Measurements from ENCODE around the gene ZNF444.
"Not testable (repeated sequence)": the region's sequence is repeated elsewhere in the genome, so short reads cannot be mapped to it uniquely, and the experiment has no call there.

The ZNF444 gene

DNA sequence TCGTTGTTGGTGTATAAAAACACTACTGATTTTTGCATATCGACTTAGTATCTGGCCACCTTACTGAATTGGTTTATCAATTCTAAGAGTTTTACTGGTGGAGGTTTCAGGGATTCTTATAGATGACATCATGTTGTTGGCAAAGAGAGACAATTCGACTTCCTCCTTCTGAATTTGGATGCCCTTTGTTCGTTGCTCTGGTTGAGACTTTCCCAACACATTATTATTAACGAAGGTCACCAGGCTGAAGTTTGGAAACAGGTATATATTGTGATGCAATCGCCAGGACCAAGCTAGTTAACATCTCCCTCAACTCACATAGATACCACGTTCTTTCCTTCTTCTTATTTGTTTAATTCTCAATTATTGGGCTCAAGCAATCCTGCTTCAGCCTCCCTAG is 58.6 kb downstream of the ZNF444 start:
- Histone ChIP-seq H3K9ac (no peak overlapping the region), H3K9me3 (ENCODE audit: control insufficient read depth, low read length) (no peaks in the 10 kb centered on the region), H2AFZ (no peak overlapping the region), H3K4me2 (ENCODE audit: low read length) (no peak overlapping the region), H3K79me2 (no peaks in the 10 kb centered on the region), H3K27me3 (ENCODE audit: control insufficient read depth, insufficient read depth, low read length) (no peaks in the 10 kb centered on the region), H3K27ac (no peak overlapping the region), H3K4me3 (ENCODE audit: low read depth, low read length) (no peak overlapping the region), H3K4me1 (no peaks in the 10 kb centered on the region), H3K36me3 (ENCODE audit: control insufficient read depth, insufficient read depth, low read length) (no peaks in the 10 kb centered on the region)
- TF ChIP-seq, protein P1, sequence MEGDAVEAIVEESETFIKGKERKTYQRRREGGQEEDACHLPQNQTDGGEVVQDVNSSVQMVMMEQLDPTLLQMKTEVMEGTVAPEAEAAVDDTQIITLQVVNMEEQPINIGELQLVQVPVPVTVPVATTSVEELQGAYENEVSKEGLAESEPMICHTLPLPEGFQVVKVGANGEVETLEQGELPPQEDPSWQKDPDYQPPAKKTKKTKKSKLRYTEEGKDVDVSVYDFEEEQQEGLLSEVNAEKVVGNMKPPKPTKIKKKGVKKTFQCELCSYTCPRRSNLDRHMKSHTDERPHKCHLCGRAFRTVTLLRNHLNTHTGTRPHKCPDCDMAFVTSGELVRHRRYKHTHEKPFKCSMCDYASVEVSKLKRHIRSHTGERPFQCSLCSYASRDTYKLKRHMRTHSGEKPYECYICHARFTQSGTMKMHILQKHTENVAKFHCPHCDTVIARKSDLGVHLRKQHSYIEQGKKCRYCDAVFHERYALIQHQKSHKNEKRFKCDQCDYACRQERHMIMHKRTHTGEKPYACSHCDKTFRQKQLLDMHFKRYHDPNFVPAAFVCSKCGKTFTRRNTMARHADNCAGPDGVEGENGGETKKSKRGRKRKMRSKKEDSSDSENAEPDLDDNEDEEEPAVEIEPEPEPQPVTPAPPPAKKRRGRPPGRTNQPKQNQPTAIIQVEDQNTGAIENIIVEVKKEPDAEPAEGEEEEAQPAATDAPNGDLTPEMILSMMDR (IDR thresholded peaks at IDR 0.05), result no peak

DNA sequence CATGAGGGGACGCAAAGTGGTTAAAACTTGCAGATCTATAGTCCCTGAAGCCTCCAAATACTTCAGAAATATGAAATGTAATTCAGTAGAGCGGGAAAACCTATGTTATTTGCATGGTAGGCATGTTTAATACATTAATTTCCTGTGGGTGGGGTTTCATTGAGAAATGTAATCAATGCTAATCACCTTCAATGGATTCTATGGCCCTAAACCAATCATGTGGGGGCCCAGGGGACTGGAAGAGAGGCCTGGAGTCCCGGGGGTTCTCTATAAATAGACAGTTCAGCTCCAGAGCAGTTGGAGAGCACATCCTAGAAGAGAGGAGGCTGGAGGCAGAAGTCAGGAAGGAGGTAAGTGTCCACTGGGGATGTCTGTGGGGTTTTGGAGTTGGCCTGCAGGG is 60.9 kb downstream of the ZNF444 start, which contains the start of gene ZSCAN5C:
ZSCAN5C (plus strand) TSS at position 301 of the 400 bp plus-strand sequence. CDS start 3,641 bp downstream, outside the sequence.
- H3K4me1 ChIP-seq, result no peaks in the 10 kb centered on the region
- H3K4me2 ChIP-seq (ENCODE audit: low read length), result no peak within 1 kb of the TSS
- H3K27ac ChIP-seq, result no peak within 1 kb of the TSS
- H3K9me3 ChIP-seq (ENCODE audit: control insufficient read depth, low read length), result no peaks in the 10 kb centered on the region
- no peak within 1 kb of the TSS for H3K4me3 ChIP-seq (ENCODE audit: low read depth, low read length)
- no peak within 1 kb of the TSS for H2AFZ ChIP-seq
- TF ChIP-seq, protein P1 (IDR thresholded peaks at IDR 0.05), result no peak
- H3K36me3 ChIP-seq (ENCODE audit: control insufficient read depth, insufficient read depth, low read length), result no peaks in the 10 kb centered on the region
- H3K27me3 ChIP-seq (ENCODE audit: control insufficient read depth, insufficient read depth, low read length), result no peaks in the 10 kb centered on the region
- no peaks in the 10 kb centered on the region for H3K79me2 ChIP-seq
- H3K9ac ChIP-seq, result no peak within 1 kb of the TSS

DNA sequence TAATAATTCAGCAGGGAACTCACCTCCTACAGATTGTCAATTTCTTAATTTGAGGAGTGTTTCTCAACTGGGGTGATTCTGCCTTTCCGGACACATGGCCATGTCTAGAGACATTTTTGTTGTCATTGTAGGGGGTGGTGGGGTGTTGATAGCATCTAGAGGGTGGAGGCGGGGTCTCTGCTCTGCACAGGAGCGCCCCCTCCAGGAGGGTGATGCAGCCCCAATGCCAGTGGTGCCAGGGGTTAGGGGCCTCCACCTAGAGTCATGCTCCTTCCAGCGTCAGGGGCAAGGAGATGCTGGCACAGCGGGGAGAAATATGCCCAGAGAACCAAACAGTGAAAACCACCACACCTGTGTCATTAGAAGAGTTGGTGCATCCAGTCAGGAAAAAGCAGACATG is 66.5 kb downstream of the ZNF444 start:
- not testable (repeated sequence) for H3K27ac ChIP-seq; H3K4me2 ChIP-seq (ENCODE audit: low read length); H3K4me1 ChIP-seq; H3K79me2 ChIP-seq; H2AFZ ChIP-seq; H3K36me3 ChIP-seq (ENCODE audit: control insufficient read depth, insufficient read depth, low read length); H3K9me3 ChIP-seq (ENCODE audit: control insufficient read depth, low read length); H3K9ac ChIP-seq; H3K27me3 ChIP-seq (ENCODE audit: control insufficient read depth, insufficient read depth, low read length); H3K4me3 ChIP-seq (ENCODE audit: low read depth, low read length)

DNA sequence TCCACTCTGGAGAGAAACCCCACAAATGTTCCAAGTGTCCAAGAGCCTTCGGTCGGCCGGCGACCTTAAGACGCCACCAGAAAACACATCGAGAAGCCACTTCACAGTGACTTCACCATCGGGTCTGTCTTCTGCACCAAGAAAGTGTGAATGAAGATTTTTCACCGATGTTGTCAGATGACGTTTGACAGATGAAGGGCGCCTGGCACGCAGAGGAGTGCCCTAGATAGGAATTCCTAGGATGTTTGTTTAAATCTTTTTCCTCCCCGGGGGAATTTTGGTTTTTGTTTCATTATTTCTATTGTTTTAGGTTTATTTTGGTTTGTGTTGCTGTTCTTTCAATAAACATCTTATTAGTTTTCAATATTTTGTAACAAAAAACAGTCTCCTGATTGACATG is 68.0 kb downstream of the ZNF444 start:
- Histone ChIP-seq H3K4me2 (ENCODE audit: low read length) (no peak overlapping the region), H3K9me3 (ENCODE audit: control insufficient read depth, low read length) (no peaks in the 10 kb centered on the region), H3K79me2 (no peaks in the 10 kb centered on the region), H3K9ac (no peak overlapping the region), H3K27me3 (ENCODE audit: control insufficient read depth, insufficient read depth, low read length) (no peaks in the 10 kb centered on the region), H2AFZ (no peak overlapping the region), H3K4me1 (no peaks in the 10 kb centered on the region), H3K36me3 (ENCODE audit: control insufficient read depth, insufficient read depth, low read length) (no peaks in the 10 kb centered on the region), H3K27ac (no peak overlapping the region), H3K4me3 (ENCODE audit: low read depth, low read length) (no peak overlapping the region)
- TF ChIP-seq, protein P1 (IDR thresholded peaks at IDR 0.05), result no peak

DNA sequence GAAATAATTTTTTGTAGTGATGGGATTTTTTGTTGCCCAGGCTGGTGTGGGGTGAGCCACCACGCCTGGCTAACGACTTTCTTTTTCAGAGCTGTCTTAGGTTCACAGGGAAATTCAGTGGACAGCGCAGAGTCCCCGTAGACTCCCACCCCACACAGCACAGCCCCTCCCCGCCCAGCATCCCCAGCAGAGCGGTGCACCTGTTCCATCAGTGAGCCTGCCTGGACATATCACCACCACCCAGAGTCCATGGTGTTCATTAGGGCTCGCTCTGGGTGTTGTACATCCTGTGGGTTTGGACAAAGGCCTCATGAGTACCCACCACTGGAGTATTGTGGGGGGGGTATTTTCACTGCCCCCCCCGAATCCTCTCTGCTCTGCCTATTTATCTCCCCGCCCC is 68.9 kb downstream of the ZNF444 start:
- H3K4me3 ChIP-seq (ENCODE audit: low read depth, low read length); H3K79me2 ChIP-seq; H3K4me2 ChIP-seq (ENCODE audit: low read length); H2AFZ ChIP-seq; H3K9me3 ChIP-seq (ENCODE audit: control insufficient read depth, low read length); H3K4me1 ChIP-seq; H3K27ac ChIP-seq; H3K36me3 ChIP-seq (ENCODE audit: control insufficient read depth, insufficient read depth, low read length); H3K9ac ChIP-seq; H3K27me3 ChIP-seq (ENCODE audit: control insufficient read depth, insufficient read depth, low read length): not testable (repeated sequence)
